ENCODE results near the gene SND1. TPM values are rescaled to one million over a fixed set of nuclear protein-coding genes. Genes with fewer than 3 reads are reported as not detected.

The SND1 gene
- polyA plus RNA-seq, 3 donors, result 158 to 177 (median 163) TPM

GRCh38 chr7:128053991-128054390 lies 402.0 kb downstream of the SND1 start:
- DNase-seq (ENCODE audit: low read depth in 3 of 3, low spot score in 2 of 3), result no peak

- no peak for DNase-seq (ENCODE audit: low read depth in 3 of 3, low spot score in 2 of 3)
Observed at GRCh38 chr7:128054511-128054910, 402.5 kb downstream of the SND1 start.

- no peak for DNase-seq (ENCODE audit: low read depth in 3 of 3, low spot score in 2 of 3)
Observed at GRCh38 chr7:128055637-128056036, 403.6 kb downstream of the SND1 start.

GRCh38 chr7:128056901-128057300 lies 404.9 kb downstream of the SND1 start:
- no peak for DNase-seq (ENCODE audit: low read depth in 3 of 3, low spot score in 2 of 3)

- no peak for DNase-seq (ENCODE audit: low read depth in 3 of 3, low spot score in 2 of 3)
Observed at GRCh38 chr7:128057909-128058308, 405.9 kb downstream of the SND1 start.

GRCh38 chr7:128059143-128059988 lies 407.4 kb downstream of the SND1 start:
- no peak for DNase-seq (ENCODE audit: low read depth in 3 of 3, low spot score in 2 of 3)

- DNase-seq (ENCODE audit: low read depth in 3 of 3, low spot score in 2 of 3), result no peak
Observed at GRCh38 chr7:128060018-128060417, 408.0 kb downstream of the SND1 start.

GRCh38 chr7:128063088-128063487 lies 411.1 kb downstream of the SND1 start:
- no peak for DNase-seq (ENCODE audit: low read depth in 3 of 3, low spot score in 2 of 3)

GRCh38 chr7:128065872-128066271 lies 413.9 kb downstream of the SND1 start:
- DNase-seq (ENCODE audit: low read depth in 3 of 3, low spot score in 2 of 3), result no peak

- no peak for DNase-seq (ENCODE audit: low read depth in 3 of 3, low spot score in 2 of 3)
Observed at GRCh38 chr7:128066395-128066794, 414.4 kb downstream of the SND1 start.

- no peak for DNase-seq (ENCODE audit: low read depth in 3 of 3, low spot score in 2 of 3)
Observed at GRCh38 chr7:128066858-128067257, 414.9 kb downstream of the SND1 start.

GRCh38 chr7:128067983-128068382 lies 416.0 kb downstream of the SND1 start:
- no peak for DNase-seq (ENCODE audit: low read depth in 3 of 3, low spot score in 2 of 3)

- DNase-seq (ENCODE audit: low read depth in 3 of 3, low spot score in 2 of 3), result no peak
Observed at GRCh38 chr7:128068785-128069184, 416.8 kb downstream of the SND1 start.

- no peak for DNase-seq (ENCODE audit: low read depth in 3 of 3, low spot score in 2 of 3)
Observed at GRCh38 chr7:128069373-128070364, 417.7 kb downstream of the SND1 start.

- DNase-seq (ENCODE audit: low read depth in 3 of 3, low spot score in 2 of 3), result no peak
Observed at GRCh38 chr7:128071376-128071775, 419.4 kb downstream of the SND1 start.

GRCh38 chr7:128071801-128072200 lies 419.8 kb downstream of the SND1 start:
- no peak for DNase-seq (ENCODE audit: low read depth in 3 of 3, low spot score in 2 of 3)

GRCh38 chr7:128073671-128074310 lies 421.8 kb downstream of the SND1 start:
- no peak for DNase-seq (ENCODE audit: low read depth in 3 of 3, low spot score in 2 of 3)

GRCh38 chr7:128074336-128074735 lies 422.3 kb downstream of the SND1 start:
- no peak for DNase-seq (ENCODE audit: low read depth in 3 of 3, low spot score in 2 of 3)

- DNase-seq (ENCODE audit: low read depth in 3 of 3, low spot score in 2 of 3), result no peak
Observed at GRCh38 chr7:128074736-128075135, 422.7 kb downstream of the SND1 start.

- DNase-seq (ENCODE audit: low read depth in 3 of 3, low spot score in 2 of 3), result no peak
Observed at GRCh38 chr7:128075242-128076095, 423.5 kb downstream of the SND1 start.

Measured in right renal cortex interstitium (tissue), 3 donors.